Prostate gland (tissue), 2 donors: ENCODE results near the gene TBX10.

Source experiments
- CTCF ChIP-seq, 4 experiments: fragments of 200-600 bp in 2 of 4; fragments of 450-650 bp in 2 of 4; sonication (generic) in 2 of 4; IDR thresholded peaks; 1 replicate in 3 of 4; 2 replicates in 1 of 4; pipeline ENCODE4 v1.5.1; 2016 to 2019; ENCODE audit warnings: antibody characterized with exemption in 4 of 4, mild to moderate bottlenecking in 2 of 4, moderate library complexity in 2 of 4
- POLR2A ChIP-seq: fragments of 450-650 bp; IDR thresholded peaks from one replicate; pipeline ENCODE4 v1.6.1; 2016; ENCODE audit warnings: antibody characterized with exemption, mild to moderate bottlenecking
- POLR2AphosphoS5 ChIP-seq: sonication (generic); formaldehyde crosslinking; IDR thresholded peaks from one replicate; pipeline ENCODE4 v1.6.1; 2017; ENCODE audit warnings: antibody characterized with exemption

- TF ChIP-seq POLR2A = no peak
- TF ChIP-seq CTCF (IDR thresholded peaks at IDR 0.05) = no peak
- TF ChIP-seq POLR2AphosphoS5 = no peak
Observed at GRCh38 chr11:67647471-67647870, 7.9 kb upstream of the TBX10 start.
